SK-N-SH (cell line): Measurements from ENCODE around the gene STT3A. TPM values are rescaled to one million over a fixed set of nuclear protein-coding genes. Genes with fewer than 3 reads are reported as not detected.

Experiments
- CTCF ChIA-PET: fragments of 300-600, 350-600 bp; formaldehyde crosslinking; extraction: SDS; loops from one replicate; lab custom pipeline; 2021; lab: Yijun Ruan, JAX
- POLR2A ChIA-PET: fragments of 350-600 bp; sonication (Branson Sonifier 250); formaldehyde crosslinking; extraction: SDS; loops from one replicate; lab custom pipeline; 2020; ENCODE audit warnings: antibody characterized with exemption, inconsistent platforms; lab: Yijun Ruan, JAX
- DNase-seq: peaks from one replicate; pipeline ENCODE4 v3.0.0; 2012
- H2AFZ ChIP-seq: fragments of 200-600 bp; sonication (generic); 2 replicates; pipeline ENCODE4 v1.8.1; 2016; ENCODE audit warnings: antibody characterized with exemption, mild to moderate bottlenecking, low read depth
- H3F3A ChIP-seq: fragments of 200-600 bp; sonication (generic); replicated peaks from 2 replicates; pipeline ENCODE3; 2016; ENCODE audit warnings: antibody characterized with exemption, mild to moderate bottlenecking; ENCODE audit not compliant: insufficient read depth
- H3K27ac ChIP-seq, 2 experiments: fragments of 200-500 bp in 1 of 2; fragments of 200-600 bp in 1 of 2; sonication (Bioruptor generic) in 1 of 2; sonication (generic), shearing (Covaris generic) in 1 of 2; 2 replicates each; pipeline versions ENCODE4 v1.5.1 to v1.6.1; 2014 to 2016; ENCODE audit warnings: low read depth in 2 of 2, inconsistent platforms in 1 of 2, low read length in 1 of 2, mild to moderate bottlenecking in 1 of 2, mixed read lengths in 1 of 2
- H3K27me3 ChIP-seq: fragments of 200-600 bp; sonication (generic), shearing (Covaris generic); 2 replicates; pipeline ENCODE4 v1.6.1; 2016; ENCODE audit warnings: mixed run types; ENCODE audit not compliant: insufficient read depth
- H3K36me3 ChIP-seq, 2 experiments: fragments of 200-500 bp in 1 of 2; fragments of 200-600 bp in 1 of 2; sonication (Bioruptor generic) in 1 of 2; sonication (generic) in 1 of 2; replicated peaks in 1 of 2; 2 replicates each; pipeline versions ENCODE3 to v1.5.1; 2014 to 2016; ENCODE audit warnings: low read length in 1 of 2, mild to moderate bottlenecking in 1 of 2; ENCODE audit not compliant: insufficient read depth in 2 of 2, control insufficient read depth in 1 of 2
- H3K4me1 ChIP-seq, 2 experiments: fragments of 200-500 bp in 1 of 2; fragments of 200-600 bp in 1 of 2; sonication (Bioruptor generic) in 1 of 2; sonication (generic), shearing (Covaris generic) in 1 of 2; 2 replicates each; pipeline versions ENCODE4 v1.5.1 to v1.6.1; 2014 to 2016; ENCODE audit warnings: low read depth in 1 of 2, low read length in 1 of 2, mixed run types in 1 of 2; ENCODE audit not compliant: insufficient read depth in 2 of 2, control insufficient read depth in 1 of 2
- H3K4me2 ChIP-seq: fragments of 200-600 bp; sonication (generic), shearing (Covaris generic); 2 replicates; pipeline ENCODE4 v1.6.1; 2017; ENCODE audit warnings: mixed run types
- H3K4me3 ChIP-seq, 2 experiments: fragments of 200-500 bp in 1 of 2; fragments of 200-600 bp in 1 of 2; sonication (Bioruptor generic) in 1 of 2; sonication (generic), shearing (Covaris generic) in 1 of 2; 2 replicates each; pipeline versions ENCODE4 v1.5.1 to v1.8.1; 2014 to 2016; ENCODE audit warnings: low read depth in 2 of 2, inconsistent platforms in 1 of 2, low read length in 1 of 2, mild to moderate bottlenecking in 1 of 2, mixed read lengths in 1 of 2, moderate library complexity in 1 of 2
- H3K79me2 ChIP-seq: fragments of 200-600 bp; sonication (generic); 2 replicates; pipeline ENCODE4 v1.8.1; 2017; ENCODE audit warnings: mild to moderate bottlenecking; ENCODE audit not compliant: insufficient read depth
- H3K9ac ChIP-seq: fragments of 200-600 bp; sonication (generic); 2 replicates; pipeline ENCODE4 v1.6.1; 2017; ENCODE audit warnings: mixed run types
- H3K9me2 ChIP-seq: fragments of 200-600 bp; sonication (generic); 2 replicates; pipeline ENCODE4 v1.6.1; 2017; ENCODE audit warnings: mixed run types
- H3K9me3 ChIP-seq: fragments of 200-600 bp; sonication (generic); 2 replicates; pipeline ENCODE4 v1.6.1; 2017; ENCODE audit warnings: mixed run types, mild to moderate bottlenecking, moderate library complexity
- H4K20me1 ChIP-seq: fragments of 200-600 bp; sonication (generic); 2 replicates; pipeline ENCODE4 v1.6.1; 2017; ENCODE audit warnings: mild to moderate bottlenecking, mixed run types; ENCODE audit not compliant: insufficient read depth
- FOSL2 ChIP-seq: IDR thresholded peaks from 2 replicates; pipeline ENCODE4 v1.4.0; 2012; ENCODE audit warnings: low read depth, mild to moderate bottlenecking, moderate library complexity, borderline replicate concordance
- FOXJ3 ChIP-seq: sonication (generic); formaldehyde crosslinking; IDR thresholded peaks from 2 replicates; pipeline ENCODE4 v1.5.1; 2020; ENCODE audit warnings: mild to moderate bottlenecking, missing genetic modification reagents
- FOXM1 ChIP-seq: IDR thresholded peaks from 2 replicates; pipeline ENCODE4 v1.4.0; 2012; ENCODE audit warnings: low read depth, mild to moderate bottlenecking
- GABPA ChIP-seq: IDR thresholded peaks from 2 replicates; pipeline ENCODE4 v1.4.0; 2012; ENCODE audit warnings: low read depth, mild to moderate bottlenecking
- GATA2 ChIP-seq: sonication (generic); formaldehyde crosslinking; IDR thresholded peaks from 2 replicates; pipeline ENCODE4 v1.5.0; 2020; ENCODE audit warnings: mild to moderate bottlenecking, missing genetic modification reagents
- IRF3 ChIP-seq: fragments of 150-350 bp; IDR thresholded peaks from 2 replicates; pipeline ENCODE4 v1.6.1; 2016; ENCODE audit warnings: mild to moderate bottlenecking, low read depth, low read length
- MAX ChIP-seq: IDR thresholded peaks from 2 replicates; pipeline ENCODE4 v1.4.0; 2012; ENCODE audit warnings: low read depth
- MEF2A ChIP-seq: IDR thresholded peaks from 2 replicates; pipeline ENCODE4 v1.4.0; 2012; ENCODE audit warnings: low read depth, borderline replicate concordance
- MXI1 ChIP-seq: IDR thresholded peaks from 2 replicates; pipeline ENCODE4 v1.6.1; 2012; ENCODE audit warnings: mild to moderate bottlenecking, low read depth, low read length, improper control_type of control experiment
- POLR2AphosphoS5 ChIP-seq: IDR thresholded peaks from 2 replicates; pipeline ENCODE4 v1.6.1; 2012; ENCODE audit warnings: low read depth, low read length
- RAD21 ChIP-seq: IDR thresholded peaks from 2 replicates; pipeline ENCODE4 v1.6.1; 2012; ENCODE audit warnings: mild to moderate bottlenecking, low read length
- REST ChIP-seq: IDR thresholded peaks from 2 replicates; pipeline ENCODE4 v1.6.1; 2012; ENCODE audit warnings: mild to moderate bottlenecking, low read depth, low read length, moderate library complexity
- RFX5 ChIP-seq: IDR thresholded peaks from 2 replicates; pipeline ENCODE4 v1.6.1; 2012; ENCODE audit warnings: mild to moderate bottlenecking, improper control_type of control experiment, low read length
- SIN3A ChIP-seq: IDR thresholded peaks from 2 replicates; pipeline ENCODE4 v1.6.1; 2012; ENCODE audit warnings: low read depth, mild to moderate bottlenecking, low read length, moderate library complexity, borderline replicate concordance
- SMC3 ChIP-seq: IDR thresholded peaks from 2 replicates; pipeline ENCODE4 v1.6.1; 2012; ENCODE audit warnings: low read depth, low read length, improper control_type of control experiment
- TAF1 ChIP-seq: IDR thresholded peaks from 2 replicates; pipeline ENCODE4 v1.6.1; 2012; ENCODE audit warnings: low read depth, mild to moderate bottlenecking, low read length, moderate library complexity, borderline replicate concordance
- TCF12 ChIP-seq: IDR thresholded peaks from 2 replicates; pipeline ENCODE4 v1.4.0; 2012
- TEAD4 ChIP-seq: IDR thresholded peaks from 2 replicates; pipeline ENCODE4 v1.4.0; 2012; ENCODE audit warnings: mild to moderate bottlenecking, borderline replicate concordance; ENCODE audit not compliant: insufficient read depth
- YY1 ChIP-seq: IDR thresholded peaks from 2 replicates; pipeline ENCODE4 v1.4.0; 2012; ENCODE audit warnings: low read depth, mild to moderate bottlenecking
- WGBS: methylation state at CpG from one replicate; pipeline ENCODE4 v1.1.6; 2017; ENCODE audit warnings: low lambda C conversion rate; 5-methylcytosine and 5-hydroxymethylcytosine counted together
- polyA plus RNA-seq, 3 experiments: library from polyadenylated mRNA; depleted of rRNA; stranded (reverse); fragments of >200 nt; gene quantifications; 2 replicates each; pipeline ENCODE4 v1.2.3, GENCODE V29; 2012

Gene STT3A
- polyA plus RNA-seq, 1 of the 3 experiments (the other 2 are of a cell fraction): 101 TPM

- WGBS: 94% methylated on average over 1 of the region's 1 CpG
- TF ChIP-seq RAD21 (no peak), YY1 (no peak), RFX5 (no peak), TCF12 (no peak), POLR2AphosphoS5 (no peak), FOSL2 (no peak), FOXJ3 (CRISPR knock-in tag) (no peak), MXI1 (no peak), MAX (no peak), REST (no peak), MEF2A (no peak), FOXM1 (no peak), GATA2 (CRISPR knock-in tag) (no peak), TAF1 (no peak), SIN3A (no peak), IRF3 (no peak), GABPA (no peak), SMC3 (no peak), TEAD4 (no peak)
- DNase-seq: no peak
- POLR2A ChIA-PET: no interaction called here
- H3K9me3 ChIP-seq: no peaks in the 10 kb centered on the region
- no peak overlapping the region for H3K27ac ChIP-seq
- peaks cover 15% of the 10 kb centered on the region for H3K79me2 ChIP-seq
- H3F3A ChIP-seq: no peaks in the 10 kb centered on the region
- no peaks in the 10 kb centered on the region for H3K9me2 ChIP-seq
- no peak overlapping the region for H2AFZ ChIP-seq
- no peaks in the 10 kb centered on the region for H4K20me1 ChIP-seq
- H3K4me3 ChIP-seq: no peak overlapping the region
- H3K4me2 ChIP-seq: no peak overlapping the region
- H3K27me3 ChIP-seq: no peaks in the 10 kb centered on the region
- H3K9ac ChIP-seq: no peak overlapping the region
- CTCF ChIA-PET: no interaction called here
- no peaks in the 10 kb centered on the region for H3K4me1 ChIP-seq
- H3K36me3 ChIP-seq: peaks cover 10 to 32% of the 10 kb centered on the region in 2 experiments
These were observed 77.5 kb downstream of the STT3A start for GRCh38 chr11:125670172-125670571.
